Measurements from ENCODE around the gene BCL10. TPM values are rescaled to one million over a fixed set of nuclear protein-coding genes. Genes with fewer than 3 reads are reported as not detected.

Gene BCL10
- total RNA-seq, result 15.1 and 15.4 TPM in 2 replicates

GRCh38 chr1:85276215-85276977 lies at the start of gene BCL10:
BCL10 (minus strand) TSS chr1:85276632; CDS start chr1:85276352, 280 bp downstream.

GRCh38 chr1:85259118-85259911 lies 17.1 kb downstream of the BCL10 start, which contains the start of gene C1orf52:
C1orf52 (minus strand) TSS chr1:85259662; CDS start chr1:85259633, 29 bp downstream.

Other genes with a start within 250 kb of the BCL10 start
- gene MCOLN3, start 228.1 kb downstream of the BCL10 start, total RNA-seq, result 0.28 TPM in 2 replicates
- gene SYDE2, start 75.6 kb downstream of the BCL10 start, total RNA-seq, result 39.5 and 39.8 TPM in 2 replicates
- 10.7 and 20.6 TPM in 2 replicates for gene C1orf52, start 17.0 kb downstream of the BCL10 start, total RNA-seq
- 26.5 and 36.1 TPM in 2 replicates for gene DDAH1, start 188.5 kb upstream of the BCL10 start, total RNA-seq

Data from smooth muscle cell of bladder (primary cell).